GM12875 (cell line): Measurements from ENCODE around the gene ATXN7L1.

Experiments used
- H3K4me3 ChIP-seq: one replicate; pipeline ENCODE4 v1.5.1; 2011; ENCODE audit warnings: low read depth, low read length, control low read depth
- CTCF ChIP-seq: IDR thresholded peaks from 2 replicates; pipeline ENCODE4 v1.5.1; 2011; ENCODE audit warnings: low read depth, mild to moderate bottlenecking, control low read depth, inconsistent platforms, low read length, moderate library complexity, borderline replicate concordance; ENCODE audit not compliant: insufficient read depth

Gene ATXN7L1

GRCh38 chr7:105913947-105914346, 37.5 kb upstream of the ATXN7L1 start:
- no peak overlapping the region for H3K4me3 ChIP-seq
- TF ChIP-seq CTCF = no peak

- H3K4me3 ChIP-seq = no peak overlapping the region
- no peak for TF ChIP-seq CTCF
These were observed 35.7 kb upstream of the ATXN7L1 start for GRCh38 chr7:105911961-105912575.

GRCh38 chr7:105910172-105910571, 33.8 kb upstream of the ATXN7L1 start:
- H3K4me3 ChIP-seq = no peak overlapping the region
- TF ChIP-seq CTCF = no peak

GRCh38 chr7:105909742-105910141, 33.3 kb upstream of the ATXN7L1 start:
- H3K4me3 ChIP-seq = no peak overlapping the region
- no peak for TF ChIP-seq CTCF

- no peak overlapping the region for H3K4me3 ChIP-seq
- no peak for TF ChIP-seq CTCF
These were observed 30.9 kb upstream of the ATXN7L1 start for GRCh38 chr7:105907129-105907846.

- TF ChIP-seq CTCF = no peak
- H3K4me3 ChIP-seq = no peak overlapping the region
These were observed 30.3 kb upstream of the ATXN7L1 start for GRCh38 chr7:105906695-105907094.
